ENCODE results near the gene PTBP2.

PTBP2 gene

GRCh38 chr1:96695954-96696353 is 25.6 kb upstream of the PTBP2 start:
- 0 out of 2 replicates have a peak, but pooled peaks cover 5% of the 10 kb centered on the region for H3K9me2 ChIP-seq (replicated peaks; ENCODE audit: insufficient read depth, low read length)
- H3K4me3 ChIP-seq (ENCODE audit: insufficient read depth, low read length, poor library complexity, severe bottlenecking), result no peak overlapping the region
- H3K36me3 ChIP-seq (ENCODE audit: low read length), result no peaks in the 10 kb centered on the region
- H2AFZ ChIP-seq (ENCODE audit: low read depth, low read length, severe bottlenecking), result no peak overlapping the region
- H3K27me3 ChIP-seq (ENCODE audit: low read length), result no peaks in the 10 kb centered on the region
- H3K4me2 ChIP-seq (ENCODE audit: low read depth, low read length, poor library complexity, severe bottlenecking), result no peak overlapping the region
- H3K27ac ChIP-seq (ENCODE audit: low read depth, low read length), result no peak overlapping the region
- H3K9me3 ChIP-seq (ENCODE audit: insufficient read depth, low read length), result no peaks in the 10 kb centered on the region
- H3K79me2 ChIP-seq (ENCODE audit: insufficient read depth, low read length), result no peaks in the 10 kb centered on the region
- H3K9ac ChIP-seq (ENCODE audit: low read length), result no peak overlapping the region
- TF ChIP-seq EZH2phosphoT487 (conservative IDR thresholded peaks at IDR 0.05; ENCODE audit: low read length), result no peak
- H4K20me1 ChIP-seq (ENCODE audit: low read depth, low read length), result no peaks in the 10 kb centered on the region
- H3F3A ChIP-seq (ENCODE audit: insufficient read depth), result no peaks in the 10 kb centered on the region

- Histone ChIP-seq H3K27me3 (ENCODE audit: low read length) (no peaks in the 10 kb centered on the region), H2AFZ (ENCODE audit: low read depth, low read length, severe bottlenecking) (no peak overlapping the region), H3K9ac (ENCODE audit: low read length) (no peak overlapping the region), H3K4me2 (ENCODE audit: low read depth, low read length, poor library complexity, severe bottlenecking) (no peak overlapping the region), H3K27ac (ENCODE audit: low read depth, low read length) (no peak overlapping the region), H3K4me3 (ENCODE audit: insufficient read depth, low read length, poor library complexity, severe bottlenecking) (no peak overlapping the region), H3K9me2 (replicated peaks; ENCODE audit: insufficient read depth, low read length) (0 out of 2 replicates have a peak, but pooled peaks cover 1% of the 10 kb centered on the region), H3K9me3 (ENCODE audit: insufficient read depth, low read length) (no peaks in the 10 kb centered on the region), H3F3A (ENCODE audit: insufficient read depth) (no peaks in the 10 kb centered on the region), H3K79me2 (ENCODE audit: insufficient read depth, low read length) (no peaks in the 10 kb centered on the region), H3K36me3 (ENCODE audit: low read length) (no peaks in the 10 kb centered on the region), H4K20me1 (ENCODE audit: low read depth, low read length) (no peaks in the 10 kb centered on the region)
- TF ChIP-seq EZH2phosphoT487 (conservative IDR thresholded peaks at IDR 0.05; ENCODE audit: low read length), result no peak
Observed at GRCh38 chr1:96698342-96698983, 23.1 kb upstream of the PTBP2 start.

- TF ChIP-seq EZH2phosphoT487 (conservative IDR thresholded peaks at IDR 0.05; ENCODE audit: low read length), result no peak
- TF ChIP-seq CTCF (IDR thresholded peaks at IDR 0.05; ENCODE audit: insufficient read depth, low read length, poor library complexity, severe bottlenecking), result no peak
- Histone ChIP-seq H3K9me2 (replicated peaks; ENCODE audit: insufficient read depth, low read length) (no peaks in the 10 kb centered on the region), H3K9ac (ENCODE audit: low read length) (no peak overlapping the region), H3K36me3 (ENCODE audit: low read length) (no peaks in the 10 kb centered on the region), H3K9me3 (ENCODE audit: insufficient read depth, low read length) (no peaks in the 10 kb centered on the region), H3K4me3 (ENCODE audit: insufficient read depth, low read length, poor library complexity, severe bottlenecking) (no peak overlapping the region), H3K79me2 (ENCODE audit: insufficient read depth, low read length) (no peaks in the 10 kb centered on the region), H3F3A (ENCODE audit: insufficient read depth) (no peaks in the 10 kb centered on the region), H3K4me2 (ENCODE audit: low read depth, low read length, poor library complexity, severe bottlenecking) (no peak overlapping the region), H3K27me3 (ENCODE audit: low read length) (no peaks in the 10 kb centered on the region), H4K20me1 (ENCODE audit: low read depth, low read length) (no peaks in the 10 kb centered on the region), H2AFZ (ENCODE audit: low read depth, low read length, severe bottlenecking) (no peak overlapping the region), H3K27ac (ENCODE audit: low read depth, low read length) (no peak overlapping the region)
Observed at GRCh38 chr1:96703186-96703585, 18.4 kb upstream of the PTBP2 start.

- Histone ChIP-seq H3K9ac (ENCODE audit: low read length) (no peak overlapping the region), H3K36me3 (ENCODE audit: low read length) (no peaks in the 10 kb centered on the region), H3K9me3 (ENCODE audit: insufficient read depth, low read length) (no peaks in the 10 kb centered on the region), H2AFZ (ENCODE audit: low read depth, low read length, severe bottlenecking) (no peak overlapping the region), H3K27ac (ENCODE audit: low read depth, low read length) (no peak overlapping the region), H3K27me3 (ENCODE audit: low read length) (no peaks in the 10 kb centered on the region), H3K9me2 (replicated peaks; ENCODE audit: insufficient read depth, low read length) (no peaks in the 10 kb centered on the region), H3F3A (ENCODE audit: insufficient read depth) (no peaks in the 10 kb centered on the region), H3K4me3 (ENCODE audit: insufficient read depth, low read length, poor library complexity, severe bottlenecking) (no peak overlapping the region), H4K20me1 (ENCODE audit: low read depth, low read length) (no peaks in the 10 kb centered on the region), H3K4me2 (ENCODE audit: low read depth, low read length, poor library complexity, severe bottlenecking) (no peak overlapping the region), H3K79me2 (ENCODE audit: insufficient read depth, low read length) (no peaks in the 10 kb centered on the region)
- TF ChIP-seq EZH2phosphoT487 (conservative IDR thresholded peaks at IDR 0.05; ENCODE audit: low read length) (no peak), CTCF (IDR thresholded peaks at IDR 0.05; ENCODE audit: insufficient read depth, low read length, poor library complexity, severe bottlenecking) (no peak)
Observed at GRCh38 chr1:96707023-96707422, 14.6 kb upstream of the PTBP2 start.
